Right ventricle myocardium inferior (tissue), 1 donor: Measurements from ENCODE around the gene SLC13A1. TPM values are rescaled to one million over a fixed set of nuclear protein-coding genes. Genes with fewer than 3 reads are reported as not detected.
"Not testable (repeated sequence)": the region's sequence is repeated elsewhere in the genome, so short reads cannot be mapped to it uniquely, and the experiment has no call there.

Experiments used
- ATAC-seq: fragments of 200-7000 bp; cut with Tn5 transposase; one replicate; pipeline ENCODE4 v1.9.1; 2020; ENCODE audit warnings: mild to moderate bottlenecking, moderate library complexity
- DNase-seq: peaks from one replicate; pipeline ENCODE4 v3.0.0; 2021; ENCODE audit errors: missing footprints
- intact Hi-C: fragments of 100-400 bp; cut with DNase I; formaldehyde crosslinking; loops from one replicate; pipeline ENCODE4 v1.11.0; 2022
- long read RNA-seq: library from polyadenylated mRNA; unstranded; transcript quantifications from one replicate; pipeline ENCODE4 v2.0.0, GENCODE V29; 2021
- total RNA-seq: library from RNA; stranded (reverse); fragmentation: NEBNext Ultra II Directional; extraction: Animal tissue kit (Norgen Biotek cat#: 25700); gene quantifications from one replicate; pipeline ENCODE4 v1.2.1, GENCODE V29; 2021
- donor health status: DM: no; HTN: yes; CAD: no; lungs with severe emphysema.

Gene SLC13A1, protein sequence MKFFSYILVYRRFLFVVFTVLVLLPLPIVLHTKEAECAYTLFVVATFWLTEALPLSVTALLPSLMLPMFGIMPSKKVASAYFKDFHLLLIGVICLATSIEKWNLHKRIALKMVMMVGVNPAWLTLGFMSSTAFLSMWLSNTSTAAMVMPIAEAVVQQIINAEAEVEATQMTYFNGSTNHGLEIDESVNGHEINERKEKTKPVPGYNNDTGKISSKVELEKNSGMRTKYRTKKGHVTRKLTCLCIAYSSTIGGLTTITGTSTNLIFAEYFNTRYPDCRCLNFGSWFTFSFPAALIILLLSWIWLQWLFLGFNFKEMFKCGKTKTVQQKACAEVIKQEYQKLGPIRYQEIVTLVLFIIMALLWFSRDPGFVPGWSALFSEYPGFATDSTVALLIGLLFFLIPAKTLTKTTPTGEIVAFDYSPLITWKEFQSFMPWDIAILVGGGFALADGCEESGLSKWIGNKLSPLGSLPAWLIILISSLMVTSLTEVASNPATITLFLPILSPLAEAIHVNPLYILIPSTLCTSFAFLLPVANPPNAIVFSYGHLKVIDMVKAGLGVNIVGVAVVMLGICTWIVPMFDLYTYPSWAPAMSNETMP
- not detected for total RNA-seq
- long read RNA-seq: 0 reads

DNA sequence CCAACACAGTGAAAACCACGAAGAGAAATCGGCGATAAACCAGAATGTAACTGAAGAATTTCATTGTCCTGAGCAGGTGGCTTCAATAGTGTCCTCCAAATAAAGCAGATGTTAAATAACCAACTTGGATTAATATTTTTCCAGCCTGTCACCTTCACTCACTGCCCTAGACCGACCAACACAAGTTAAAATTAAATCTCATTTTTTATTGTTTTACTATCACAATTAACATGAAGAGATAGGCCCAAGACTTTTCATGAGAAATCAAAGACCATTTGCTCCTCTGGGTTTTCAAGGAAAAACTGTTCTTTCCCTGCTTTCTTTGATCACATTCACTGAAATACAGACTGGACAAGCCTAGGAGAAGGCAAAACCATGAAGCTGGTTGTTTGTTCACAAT is at the start of gene SLC13A1:
TSS of gene SLC13A1 (minus strand) at position 87 of the 400 bp plus-strand sequence. CDS start at position 64, 23 bp downstream.
- DNase-seq: no peak
- ATAC-seq: no peak
- intact Hi-C loops: no loop called here

DNA sequence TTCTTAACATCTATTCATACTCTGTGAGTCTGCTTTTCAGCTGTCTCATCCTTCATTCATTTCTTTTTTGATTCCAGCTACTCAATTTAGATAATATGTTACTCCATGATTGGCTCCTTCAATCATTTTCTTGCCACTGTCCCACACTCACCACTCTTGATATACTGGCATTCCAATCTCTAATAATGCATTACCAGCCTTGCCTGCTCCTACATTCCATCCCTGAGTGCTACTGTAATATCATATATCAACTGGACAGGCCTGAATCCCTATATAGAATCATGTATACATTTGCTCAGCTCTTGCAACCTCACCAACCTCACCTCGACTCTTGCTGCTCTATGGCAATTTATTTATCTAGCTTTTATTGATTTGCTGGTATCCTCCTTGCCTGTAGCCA is 45.0 kb upstream of the SLC13A1 start:
- intact Hi-C loops: no loop called here
- ATAC-seq: no peak
- no peak for DNase-seq

DNA sequence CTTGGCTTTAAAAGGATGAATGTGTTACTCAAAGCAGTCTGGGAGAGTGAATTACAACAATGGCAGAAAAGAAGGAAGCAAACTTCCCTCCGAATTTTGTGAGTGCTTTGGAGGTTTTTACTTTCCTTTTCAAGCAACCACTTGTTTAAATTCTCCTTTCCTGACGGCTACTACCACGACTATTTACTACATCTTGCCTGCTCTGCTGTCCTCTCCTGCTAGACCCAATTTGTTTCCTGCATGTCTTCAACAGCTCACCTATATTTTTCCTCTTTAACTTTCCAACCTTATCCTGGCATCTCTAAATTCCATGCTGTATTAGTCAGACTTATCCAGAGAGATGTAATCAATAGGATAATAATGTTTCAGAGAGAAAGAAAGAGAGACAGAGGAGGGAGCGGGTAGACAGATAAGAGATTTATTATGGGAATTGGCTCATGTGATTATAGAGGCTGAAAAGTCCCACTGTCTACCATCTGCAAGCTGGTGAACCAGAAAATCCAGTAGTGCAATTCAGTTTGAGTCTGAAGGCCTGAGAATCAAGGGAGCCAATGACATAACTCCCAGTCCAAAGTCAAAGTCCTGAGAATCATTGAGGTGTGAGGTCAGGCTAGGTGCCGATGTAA is 42.8 kb upstream of the SLC13A1 start:
- DNase-seq (no peak), ATAC-seq (no peak)
- intact Hi-C loops: no loop called here

DNA sequence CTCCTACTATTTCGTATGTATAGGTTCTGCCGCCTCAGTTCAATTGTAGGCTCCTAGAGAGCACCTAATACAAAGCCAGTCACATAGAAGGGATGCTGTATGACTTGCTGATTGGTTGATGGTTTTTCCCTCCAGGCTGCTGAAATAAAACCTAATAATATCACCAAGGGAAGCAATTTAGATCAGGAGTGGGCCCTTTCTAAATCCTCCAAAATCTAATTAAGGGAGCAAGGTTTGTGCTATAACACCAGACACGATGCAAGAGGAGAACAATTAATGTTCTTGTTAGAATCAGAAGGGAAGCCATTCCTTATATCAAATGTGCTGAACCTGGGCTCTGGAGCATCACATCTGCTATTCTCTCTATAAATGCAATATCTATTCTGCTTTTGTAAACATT is 42.0 kb upstream of the SLC13A1 start:
- intact Hi-C loops: no loop called here
- no peak for DNase-seq
- ATAC-seq: no peak

DNA sequence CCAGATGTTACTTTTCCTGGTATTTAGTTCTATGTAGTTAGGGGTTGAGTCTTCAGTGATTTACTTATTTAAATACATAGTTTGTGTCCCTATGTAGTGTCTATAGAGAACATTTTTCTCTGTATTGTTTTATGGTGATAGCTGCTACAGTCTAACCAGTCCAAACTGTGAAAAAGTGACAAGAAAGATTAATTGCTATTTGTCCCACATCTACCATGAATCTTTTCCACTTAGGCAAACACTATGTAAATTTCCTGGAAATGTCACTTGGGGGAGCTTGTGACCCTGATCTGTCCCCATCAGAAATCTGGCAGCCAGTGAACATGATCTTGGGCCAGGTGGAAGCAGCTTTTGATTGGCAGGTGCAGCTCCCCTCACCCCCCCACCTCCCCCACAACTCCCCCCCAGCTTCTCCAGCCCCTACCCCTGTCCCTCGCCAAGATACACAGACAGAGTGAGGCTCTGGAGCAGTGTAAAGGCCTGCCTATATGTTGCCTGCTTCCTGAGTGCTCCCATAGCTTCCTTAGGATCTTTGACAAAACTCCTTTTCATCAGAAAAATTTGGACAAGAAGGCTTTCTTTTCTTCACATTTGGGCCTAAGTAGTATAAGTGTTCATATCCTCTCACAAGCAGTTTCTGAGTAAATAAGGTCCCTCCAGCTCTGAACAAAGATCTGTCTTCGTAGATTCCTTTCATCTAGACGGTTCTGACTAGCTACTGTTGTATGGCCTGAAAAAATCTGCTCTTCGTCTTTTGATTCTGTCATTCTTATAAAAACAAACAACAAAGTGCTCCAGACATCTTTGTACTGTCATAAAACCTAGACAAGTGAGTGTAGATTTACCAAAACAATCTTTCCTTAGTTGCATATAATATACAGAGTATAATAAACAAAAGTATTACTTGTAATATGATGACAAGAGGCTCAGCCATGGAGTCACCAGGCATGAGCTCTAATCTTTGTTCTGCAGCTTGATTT is 31.5 kb upstream of the SLC13A1 start:
- ATAC-seq (no peak), DNase-seq (no peak)
- intact Hi-C loops: no loop called here

DNA sequence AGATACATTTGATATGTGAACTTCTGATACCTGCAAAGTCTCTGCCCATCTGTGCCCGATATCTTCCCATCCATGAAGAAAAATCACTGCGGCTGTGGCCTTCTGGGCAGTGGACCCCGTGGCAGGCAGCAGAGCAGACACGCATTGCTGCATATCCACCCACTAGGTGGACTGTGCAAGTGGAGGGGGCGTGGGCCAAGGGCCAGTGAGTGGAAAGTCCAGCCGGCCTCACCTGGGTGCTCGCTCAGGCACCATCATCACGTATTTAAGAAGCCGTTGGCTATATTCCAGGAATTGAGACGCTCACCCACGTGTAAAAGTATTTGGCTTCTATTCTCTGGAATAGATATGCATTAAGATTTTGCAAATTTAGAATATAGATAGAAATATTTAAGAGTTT is 30.8 kb upstream of the SLC13A1 start:
- DNase-seq (no peak), ATAC-seq (no peak)
- intact Hi-C loops: no loop called here

DNA sequence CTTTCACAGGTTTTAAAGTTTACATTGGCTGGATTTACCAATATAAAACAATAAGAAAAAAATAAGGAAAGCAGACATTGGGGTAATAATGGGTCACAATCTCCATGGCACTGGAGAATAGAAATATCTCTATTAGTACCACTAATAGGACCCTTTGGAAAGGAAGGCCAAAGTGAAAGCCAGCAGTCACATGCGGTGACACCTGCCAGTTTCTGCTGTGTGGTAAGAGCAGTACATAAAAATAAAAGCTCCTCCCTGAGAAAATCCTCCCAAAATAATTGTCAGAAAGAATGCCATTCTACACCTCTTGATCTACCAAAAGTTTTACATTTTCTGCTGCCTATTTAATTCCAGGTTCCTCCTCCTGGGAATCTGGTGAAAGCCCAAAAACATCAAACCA is 30.4 kb upstream of the SLC13A1 start:
- ATAC-seq: no peak
- DNase-seq: no peak
- intact Hi-C loops: no loop called here

DNA sequence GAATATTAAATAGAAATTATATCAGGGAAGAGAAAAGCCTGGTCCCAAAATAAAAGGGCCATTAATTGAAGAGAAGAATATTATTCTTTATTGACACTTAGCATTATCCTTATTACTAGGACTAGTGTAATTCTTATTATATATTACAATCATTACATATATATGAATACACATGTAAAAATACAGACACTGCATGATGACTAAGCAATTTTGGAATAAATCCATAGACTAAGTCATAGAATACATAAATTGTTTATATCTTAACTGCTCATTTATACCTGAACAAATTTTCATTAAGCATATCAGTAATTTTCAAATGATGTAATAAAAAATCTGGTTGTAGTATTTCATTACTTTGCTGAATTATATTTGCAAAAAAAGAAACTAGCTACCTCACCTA is 29.7 kb upstream of the SLC13A1 start:
- DNase-seq: no peak
- ATAC-seq: no peak
- intact Hi-C loops: no loop called here

DNA sequence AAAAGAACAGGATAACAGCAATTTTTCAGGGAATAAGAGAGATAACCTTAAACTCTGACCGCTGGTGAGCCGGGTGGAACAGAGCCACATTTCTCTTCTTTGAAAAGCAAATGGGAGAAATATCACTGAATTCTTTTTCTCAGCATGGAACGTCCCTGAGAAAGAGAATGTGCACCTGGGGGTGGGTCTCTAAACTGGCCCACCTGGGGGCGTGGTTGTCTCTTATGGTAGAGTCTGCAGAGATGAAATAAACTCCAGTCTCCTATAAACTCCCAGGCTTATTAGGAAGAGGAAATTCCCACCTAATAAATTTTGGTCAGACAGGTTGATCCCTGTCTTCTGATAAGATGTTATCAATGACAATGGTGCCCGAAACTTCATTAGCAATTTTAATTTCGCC is 27.9 kb upstream of the SLC13A1 start:
- not testable (repeated sequence) for ATAC-seq, DNase-seq

DNA sequence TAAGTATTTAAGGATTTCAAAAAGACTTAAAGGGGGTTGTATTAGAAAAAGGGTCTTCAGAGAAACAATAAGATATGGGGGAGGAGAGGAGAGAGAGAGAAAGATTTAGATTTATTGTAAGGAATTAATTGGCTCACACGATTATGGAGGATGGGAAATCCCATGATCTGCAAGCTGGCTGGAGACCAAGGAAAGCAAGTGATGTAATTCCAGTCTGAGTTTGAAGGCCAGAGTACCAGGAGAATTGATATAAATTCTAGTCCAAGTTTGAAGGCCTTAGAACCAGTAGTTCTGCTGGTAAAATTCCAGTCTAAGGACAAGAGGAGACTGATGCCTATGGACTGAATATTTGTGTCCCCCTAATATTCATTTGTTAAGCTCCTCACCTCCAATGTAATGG is 20.6 kb upstream of the SLC13A1 start:
- intact Hi-C loops: no loop called here

More for the DNA sequence above, 27.9 kb upstream of the SLC13A1 start:
- intact Hi-C loops: not testable (repeated sequence)

DNA sequence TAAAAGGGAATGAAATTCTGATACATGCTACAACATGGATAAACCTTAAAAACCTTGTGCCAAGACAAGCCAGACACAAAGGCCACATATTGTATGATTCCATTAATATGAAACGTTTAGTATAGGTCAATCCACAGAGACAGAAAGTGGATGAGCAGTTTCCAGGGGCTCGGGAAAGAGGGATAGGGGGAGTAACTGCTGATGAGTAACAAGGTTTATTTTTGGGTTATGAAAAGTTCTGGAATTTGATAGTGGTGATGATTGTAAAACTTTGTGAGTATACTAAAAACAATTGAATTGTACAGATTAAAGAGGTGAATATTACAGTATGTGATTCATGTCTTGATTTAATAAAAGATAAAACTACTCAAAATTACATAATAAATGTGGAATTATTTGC is 19.1 kb upstream of the SLC13A1 start:
- intact Hi-C loops: no loop called here
- no peak for ATAC-seq
- DNase-seq: no peak

More for the DNA sequence above, 20.6 kb upstream of the SLC13A1 start:
- DNase-seq (no peak), ATAC-seq (no peak)

DNA sequence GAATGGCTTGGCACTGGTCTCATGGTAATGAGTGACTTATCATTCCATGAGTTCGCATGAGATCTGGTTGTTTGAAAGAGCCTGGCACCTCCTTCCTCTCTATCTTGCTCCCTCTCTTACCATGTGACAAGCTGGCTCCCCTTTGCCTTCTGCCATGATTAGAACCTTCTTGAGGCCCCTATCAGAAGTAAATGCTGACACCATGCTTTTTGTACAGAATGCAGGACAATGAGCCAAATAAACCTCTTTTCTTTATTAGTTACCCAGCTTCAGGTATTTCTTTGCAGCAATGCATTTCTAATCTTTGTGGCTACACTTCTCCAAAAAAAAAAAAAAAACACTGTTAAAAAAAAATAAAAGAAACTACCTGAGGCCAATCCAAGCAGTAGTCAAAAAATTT is 17.1 kb upstream of the SLC13A1 start:
- ATAC-seq: no peak
- intact Hi-C loops: no loop called here
- DNase-seq: no peak

DNA sequence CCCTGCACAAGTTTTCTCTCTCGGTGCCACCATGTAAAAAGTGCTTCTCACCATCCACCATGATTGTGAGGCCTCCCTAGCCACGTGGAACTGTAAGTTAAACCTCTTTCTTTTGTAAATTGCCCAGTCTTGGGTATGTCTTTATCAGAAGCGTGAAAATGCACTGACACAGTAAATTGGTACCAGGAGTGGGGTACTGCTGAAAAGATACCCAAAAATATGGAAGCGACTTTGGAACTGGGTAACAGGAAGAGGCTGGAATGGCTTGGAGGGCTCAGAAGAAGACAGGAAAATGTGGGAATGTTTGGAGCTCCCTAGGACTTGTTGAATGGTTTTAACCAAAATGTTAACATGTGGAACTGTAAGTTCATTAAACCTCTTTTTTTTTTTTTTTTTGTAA is 15.6 kb upstream of the SLC13A1 start:
- DNase-seq: no peak
- intact Hi-C loops: no loop called here
- ATAC-seq: no peak

DNA sequence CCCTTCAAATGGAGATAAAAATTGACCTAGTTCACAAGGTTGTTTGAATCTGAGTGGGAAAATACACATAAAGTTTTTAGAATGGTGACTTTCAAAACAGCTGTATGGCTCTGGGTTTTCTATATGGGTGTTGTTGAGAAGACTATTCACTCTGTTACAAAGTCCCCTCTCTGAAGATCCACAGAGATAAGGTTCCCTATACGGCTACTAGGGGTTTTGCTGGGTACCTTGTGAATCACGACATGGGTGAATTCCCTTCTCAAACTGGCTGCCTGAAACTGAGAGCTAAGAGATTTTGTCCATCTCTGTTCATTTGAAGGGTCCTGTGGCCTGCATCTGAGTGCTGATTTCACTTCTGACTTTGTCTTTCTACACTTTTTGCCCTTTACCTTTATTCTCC is 11.8 kb upstream of the SLC13A1 start:
- intact Hi-C loops: no loop called here
- ATAC-seq: no peak
- no peak for DNase-seq

DNA sequence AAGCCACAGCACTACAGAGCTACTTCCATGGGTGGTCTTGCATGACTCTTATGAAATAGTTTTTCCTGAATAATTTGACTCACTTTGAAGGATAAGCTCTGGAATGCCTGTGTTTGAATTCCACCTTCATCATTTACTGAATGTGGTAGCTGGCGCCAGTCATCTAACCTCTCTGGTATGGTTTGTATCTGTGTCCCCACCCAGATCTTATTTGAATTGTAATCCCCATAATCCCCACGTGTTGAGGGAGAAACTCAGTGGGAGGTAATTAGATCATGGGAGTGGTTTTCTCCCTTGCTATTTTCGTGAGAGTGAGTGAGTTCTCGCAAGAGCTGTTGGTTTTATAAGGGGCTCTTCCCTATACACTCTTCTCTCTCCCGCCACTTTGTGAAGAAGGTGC is 11.2 kb upstream of the SLC13A1 start:
- intact Hi-C loops: no loop called here
- ATAC-seq (no peak), DNase-seq (no peak)

DNA sequence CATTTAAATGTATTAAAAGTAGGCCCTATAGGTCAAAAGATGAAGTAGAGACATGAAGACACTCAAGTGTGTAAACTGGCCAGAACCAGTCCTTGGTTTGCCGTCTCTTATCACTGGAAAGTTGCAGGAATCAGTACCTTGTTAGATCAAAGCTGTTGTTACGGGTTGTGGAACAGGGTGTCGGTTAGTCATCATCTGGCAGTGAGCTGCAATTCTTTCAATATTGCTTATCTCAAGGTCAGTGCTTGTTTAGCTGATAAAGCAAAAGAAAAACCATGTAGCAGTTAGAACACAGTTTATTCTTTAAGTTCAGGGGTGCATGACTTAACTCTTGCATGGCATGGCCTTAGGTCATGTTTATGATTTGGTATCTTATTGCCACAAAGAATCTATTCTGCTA is 10.0 kb upstream of the SLC13A1 start:
- no peak for DNase-seq
- intact Hi-C loops: loop anchor here (2.0 kb wide), 1 partner anchor 157 kb away; no protein-coding TSS in a partner anchor
- no peak for ATAC-seq

DNA sequence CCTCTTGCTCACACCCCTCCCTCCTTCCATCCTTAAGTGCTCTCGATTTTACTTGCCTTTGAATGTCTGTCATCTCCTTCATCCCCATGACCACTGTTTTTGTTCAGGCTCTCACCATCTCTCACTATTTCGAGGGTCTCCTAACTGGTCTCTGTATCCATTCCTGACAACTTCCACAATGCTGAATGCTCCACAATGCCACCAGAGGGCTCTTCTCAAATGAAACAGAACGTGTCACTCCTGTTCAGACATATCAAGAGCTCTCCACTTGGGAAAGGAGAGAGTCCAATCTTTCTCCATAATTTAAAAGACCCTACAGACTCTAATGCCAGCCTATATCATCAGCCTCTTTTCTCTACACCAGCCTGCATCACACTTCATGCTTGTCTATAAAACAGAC is 9.0 kb upstream of the SLC13A1 start:
- intact Hi-C loops: loop anchor here (2.0 kb wide), 1 partner anchor 158 kb away; no protein-coding TSS in a partner anchor
- DNase-seq (no peak), ATAC-seq (no peak)

DNA sequence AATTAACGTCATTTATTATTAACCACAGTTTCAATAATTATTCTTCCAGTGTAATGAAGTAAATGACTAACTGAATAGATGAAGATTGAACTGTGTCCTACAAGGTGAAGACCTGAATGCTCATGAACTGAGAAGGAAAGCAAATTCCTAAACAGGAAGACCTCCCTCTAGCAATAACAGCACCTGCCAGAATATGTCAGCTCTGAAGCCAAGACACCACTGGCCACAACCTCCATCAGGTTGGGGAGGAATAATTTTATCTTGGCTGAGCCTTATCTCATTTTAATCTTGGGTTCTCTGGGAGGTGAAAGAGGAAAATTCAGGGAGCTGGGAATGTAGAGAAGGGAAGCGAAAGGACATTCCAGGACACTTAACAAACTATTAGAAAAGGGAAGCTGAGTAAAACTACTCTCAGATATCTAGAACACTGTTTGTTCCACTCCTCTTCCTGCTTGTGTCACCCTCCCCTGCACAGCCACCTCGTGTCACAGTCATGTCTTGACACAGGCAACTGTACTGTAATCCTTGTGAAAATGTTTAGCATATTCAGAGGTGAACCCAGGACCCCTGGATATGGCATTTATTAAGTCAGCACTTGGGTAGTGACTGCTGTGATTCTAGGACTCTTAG is 4.6 kb upstream of the SLC13A1 start:
- intact Hi-C loops: no loop called here
- no peak for ATAC-seq

More for the DNA sequence above, 4.6 kb upstream of the SLC13A1 start:
- no peak for DNase-seq
